Head of caudate nucleus (tissue), 42 donors: ENCODE results near the gene CPNE6.
A peak's percentile ranks its signal among the peaks of the same experiment; 100 is the strongest.
"Not testable (repeated sequence)": the region's sequence is repeated elsewhere in the genome, so short reads cannot be mapped to it uniquely, and the experiment has no call there.

Experiments
- DNase-seq, 42 donors: peaks; one replicate each; pipeline versions ENCODE4 v3.0.0 to v3.0.0-alpha.2; 2020 to 2021; ENCODE audit warnings: mixed read lengths in 7 of 42
- intact Hi-C: fragments of 100-400 bp; cut with DNase I; formaldehyde crosslinking; loops from one replicate; pipeline ENCODE4 v1.15.0; 2022

CPNE6 gene

GRCh38 chr14:24094841-24095270 is 23.5 kb downstream of the CPNE6 start:
- intact Hi-C loops: loop anchor here (5.0 kb wide), 1 partner anchor 38 kb away; no protein-coding TSS in a partner anchor

GRCh38 chr14:24095271-24096068 is 24.1 kb downstream of the CPNE6 start:
- peak in 15 of 42 donors; percentile 24 to 62 (median 36) for DNase-seq
- intact Hi-C loops: no loop called here

More at GRCh38 chr14:24094841-24095270, 23.5 kb downstream of the CPNE6 start:
- DNase-seq: no peak

- no peak for DNase-seq
- intact Hi-C loops: no loop called here
These were observed 25.3 kb downstream of the CPNE6 start for GRCh38 chr14:24096545-24097181.

GRCh38 chr14:24098229-24098926 is 27.0 kb downstream of the CPNE6 start:
- no peak for DNase-seq
- intact Hi-C loops: no loop called here

- DNase-seq: peak in 14 of 42 donors; percentile 16 to 61 (median 38)
- intact Hi-C loops: no loop called here
These were observed 27.8 kb downstream of the CPNE6 start for GRCh38 chr14:24098927-24099813.

GRCh38 chr14:24100197-24100981 is 29.0 kb downstream of the CPNE6 start:
- intact Hi-C loops: no loop called here
- DNase-seq: no peak

GRCh38 chr14:24100982-24101494 is 29.7 kb downstream of the CPNE6 start:
- intact Hi-C loops: no loop called here
- DNase-seq: no peak

- intact Hi-C loops: no loop called here
- no peak for DNase-seq
These were observed 31.1 kb downstream of the CPNE6 start for GRCh38 chr14:24102357-24103048.

GRCh38 chr14:24103451-24103850 is 32.1 kb downstream of the CPNE6 start:
- no peak for DNase-seq

GRCh38 chr14:24105609-24106239 is 34.4 kb downstream of the CPNE6 start:
- DNase-seq, intact Hi-C loops: not testable (repeated sequence)

More at GRCh38 chr14:24103451-24103850, 32.1 kb downstream of the CPNE6 start:
- intact Hi-C loops: no loop called here

- no peak for DNase-seq
- intact Hi-C loops: no loop called here
These were observed 35.4 kb downstream of the CPNE6 start for GRCh38 chr14:24106672-24107271.

- no peak for DNase-seq
- intact Hi-C loops: no loop called here
These were observed 37.0 kb downstream of the CPNE6 start for GRCh38 chr14:24108336-24108874.

- intact Hi-C loops: no loop called here
- DNase-seq: no peak
These were observed 38.7 kb downstream of the CPNE6 start for GRCh38 chr14:24110060-24110459.

- no peak for DNase-seq
- intact Hi-C loops: no loop called here
These were observed 39.2 kb downstream of the CPNE6 start for GRCh38 chr14:24110523-24110922.

GRCh38 chr14:24113379-24113800 is 42.0 kb downstream of the CPNE6 start:
- intact Hi-C loops: no loop called here
- no peak for DNase-seq
